ENCODE measurements around the gene SIGLEC7. TPM values are rescaled to one million over a fixed set of nuclear protein-coding genes. Genes with fewer than 3 reads are reported as not detected.

The SIGLEC7 gene
- total and polyA plus RNA-seq, 10 donors, result 6.8 to 59.9 (median 26.5) TPM

- TF ChIP-seq CTCF (IDR thresholded peaks at IDR 0.05 in 8 of 11, conservative IDR thresholded peaks at IDR 0.05 in 3 of 11) (no peak), POLR2A (IDR thresholded peaks at IDR 0.05) (no peak), POLR2AphosphoS5 (IDR thresholded peaks at IDR 0.05) (no peak)
- WGBS, 5 donors, result 64 to 84% (median 79%) methylated on average over 4 to 6 of the region's 6 CpGs
- intact Hi-C loops (cut with DNase I; ENCODE audit: low total_unique reads), result no loop called here
- peak; percentile 74 for DNase-seq
- no peaks in the 10 kb centered on the region for H3K9me3 ChIP-seq
- peaks cover 0 to 15% (median 0%) of the 10 kb centered on the region in 7 donors for H3K27me3 ChIP-seq (replicated peaks in 1 of 7)
- H3K4me3 ChIP-seq, result no peak overlapping the region
- H3K4me1 ChIP-seq, result peaks cover 0 to 66% (median 8%) of the 10 kb centered on the region in 6 donors
- H3K36me3 ChIP-seq, result no peaks in the 10 kb centered on the region
- peak overlapping the region in 1 of 8 donors; percentile 87 for H3K27ac ChIP-seq
These were observed 25.3 kb upstream of the SIGLEC7 start for GRCh38 chr19:51116736-51117286.

DNA sequence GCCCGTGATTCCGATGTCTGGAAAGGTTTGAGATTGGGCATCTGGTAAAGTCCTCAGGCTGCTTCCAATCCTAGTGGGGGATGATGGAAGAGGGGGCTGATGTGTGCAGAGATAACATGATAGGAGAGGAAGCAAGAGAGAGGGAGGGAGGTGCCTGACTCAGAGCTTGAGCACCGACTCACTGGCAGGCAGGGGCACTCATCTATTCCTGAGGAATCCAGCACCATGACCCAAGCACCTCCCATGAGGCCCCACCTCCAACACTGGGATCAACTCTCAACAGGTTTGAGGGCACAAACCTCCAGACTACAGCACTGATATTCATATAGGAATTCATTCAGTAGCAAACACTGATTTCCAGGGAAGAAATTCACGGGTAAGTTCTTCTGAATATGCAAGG lies 23.0 kb upstream of the SIGLEC7 start:
- H3K27me3 ChIP-seq (replicated peaks in 1 of 7), result peaks cover 0 to 14% (median 0%) of the 10 kb centered on the region in 7 donors
- 64 to 69% (median 66%) methylated on average over 4 of the region's 4 CpGs for WGBS, 5 donors
- no peaks in the 10 kb centered on the region for H3K36me3 ChIP-seq
- no peaks in the 10 kb centered on the region for H3K9me3 ChIP-seq
- peaks cover 0 to 67% (median 26%) of the 10 kb centered on the region in 6 donors for H3K4me1 ChIP-seq
- no peak overlapping the region for H3K4me3 ChIP-seq
- TF ChIP-seq CTCF (IDR thresholded peaks at IDR 0.05 in 8 of 11, conservative IDR thresholded peaks at IDR 0.05 in 3 of 11), result no peak
- TF ChIP-seq POLR2AphosphoS5 (IDR thresholded peaks at IDR 0.05), result no peak
- intact Hi-C loops (cut with DNase I; ENCODE audit: low total_unique reads), result no loop called here
- H3K27ac ChIP-seq, result peak overlapping the region in 3 of 8 donors; percentile 91 to 97 (median 93)
- no peak for DNase-seq

DNA sequence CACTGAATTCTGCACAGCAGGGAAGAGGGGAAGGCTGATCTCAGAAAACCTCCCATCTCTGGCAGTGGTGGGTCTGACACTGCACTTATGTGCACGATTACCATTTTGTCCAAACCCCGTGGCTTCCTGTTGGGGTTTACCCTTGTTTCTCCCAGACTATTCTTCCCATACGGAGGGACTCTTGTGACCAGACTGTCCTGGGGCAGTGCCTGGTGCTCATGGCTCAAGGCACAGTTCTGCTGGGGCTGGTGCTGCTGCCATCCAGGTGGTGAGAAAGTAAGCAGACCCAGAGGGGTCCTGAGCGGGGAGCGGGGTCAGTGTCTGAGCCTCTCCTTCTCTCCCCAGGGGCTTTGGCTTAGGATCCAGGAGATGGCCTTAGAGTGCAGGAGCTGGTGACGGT lies 22.5 kb upstream of the SIGLEC7 start:
- no peak for TF ChIP-seq POLR2A (IDR thresholded peaks at IDR 0.05)
- no peak for TF ChIP-seq CTCF (IDR thresholded peaks at IDR 0.05 in 8 of 11, conservative IDR thresholded peaks at IDR 0.05 in 3 of 11)
- TF ChIP-seq POLR2AphosphoS5 (IDR thresholded peaks at IDR 0.05), result no peak
- DNase-seq, result peak; percentile 67
- H3K4me3 ChIP-seq, result no peak overlapping the region
- intact Hi-C loops (cut with DNase I; ENCODE audit: low total_unique reads), result no loop called here
- 61 to 76% (median 72%) methylated on average over 5 to 6 of the region's 6 CpGs for WGBS, 5 donors
- H3K36me3 ChIP-seq, result no peaks in the 10 kb centered on the region
- peaks cover 0 to 14% (median 0%) of the 10 kb centered on the region in 7 donors for H3K27me3 ChIP-seq (replicated peaks in 1 of 7)
- peak overlapping the region in 4 of 8 donors; percentile 90 to 97 (median 92) for H3K27ac ChIP-seq
- no peaks in the 10 kb centered on the region for H3K9me3 ChIP-seq
- H3K4me1 ChIP-seq, result peaks cover 0 to 68% (median 29%) of the 10 kb centered on the region in 6 donors

- Histone ChIP-seq H3K9me3 (no peaks in the 10 kb centered on the region), H3K4me3 (no peak overlapping the region), H3K27ac (peak overlapping the region in 6 of 8 donors; percentile 22 to 97 (median 90)), H3K27me3 (replicated peaks in 1 of 7) (peaks cover 0 to 13% (median 0%) of the 10 kb centered on the region in 7 donors), H3K4me1 (peaks cover 0 to 68% (median 31%) of the 10 kb centered on the region in 6 donors), H3K36me3 (no peaks in the 10 kb centered on the region)
- 69 to 81% (median 77%) methylated on average over 6 of the region's 6 CpGs for WGBS, 5 donors
- no peak for DNase-seq
- TF ChIP-seq POLR2AphosphoS5 (IDR thresholded peaks at IDR 0.05) (no peak), POLR2A (IDR thresholded peaks at IDR 0.05) (no peak), CTCF (IDR thresholded peaks at IDR 0.05 in 8 of 11, conservative IDR thresholded peaks at IDR 0.05 in 3 of 11) (no peak)
- intact Hi-C loops (cut with DNase I; ENCODE audit: low total_unique reads), result no loop called here
These were observed 21.9 kb upstream of the SIGLEC7 start for GRCh38 chr19:51120160-51120559.

All from spleen (tissue), 11 donors.